HepG2 (cell line): ENCODE data around the gene HAX1. TPM values are rescaled to one million over a fixed set of nuclear protein-coding genes. Genes with fewer than 3 reads are reported as not detected.

Experiments
- GATAD1 ChIP-seq: IDR thresholded peaks from 2 replicates; pipeline ENCODE4 v1.6.1; 2016; ENCODE audit warnings: missing genetic modification reagents, missing compliant biosample characterization
- GRHL1 ChIP-seq: sonication (generic); formaldehyde crosslinking; conservative IDR thresholded peaks from 2 replicates; pipeline ENCODE4 v1.8.0; 2022; ENCODE audit warnings: missing genetic modification reagents
- HDAC2 ChIP-seq: sonication (generic); formaldehyde crosslinking; IDR thresholded peaks from 2 replicates; pipeline ENCODE4 v1.4.0; 2020; ENCODE audit warnings: missing genetic modification reagents
- HOXA5 ChIP-seq: sonication (generic); formaldehyde crosslinking; IDR thresholded peaks from 2 replicates; pipeline ENCODE4 v1.4.0; 2020; ENCODE audit warnings: missing genetic modification reagents
- SKI ChIP-seq: fragments of 450-650 bp; IDR thresholded peaks from one replicate; pipeline ENCODE4 v1.6.1; 2018; ENCODE audit warnings: mild to moderate bottlenecking; ENCODE audit not compliant: partially characterized antibody
- SMC3 ChIP-seq: IDR thresholded peaks from 2 replicates; pipeline ENCODE4 v1.6.1; 2011; ENCODE audit warnings: low read length, improper control_type of control experiment
- STAT6 ChIP-seq: sonication (generic); formaldehyde crosslinking; IDR thresholded peaks from 2 replicates; pipeline ENCODE4 v1.4.0; 2020; ENCODE audit warnings: missing genetic modification reagents, mild to moderate bottlenecking, borderline replicate concordance
- WIZ ChIP-seq: sonication (generic); formaldehyde crosslinking; IDR thresholded peaks from 2 replicates; pipeline ENCODE4 v1.5.1; 2020; ENCODE audit warnings: mild to moderate bottlenecking, missing genetic modification reagents
- ZHX2 ChIP-seq, 2 experiments: sonication (generic) in 1 of 2; formaldehyde crosslinking in 1 of 2; IDR thresholded peaks; 2 replicates each; pipeline versions ENCODE4 v1.6.1 to v1.9.0; 2014 to 2022; ENCODE audit warnings: antibody characterized with exemption in 1 of 2, borderline replicate concordance in 1 of 2, inconsistent platforms in 1 of 2, low read depth in 1 of 2, missing genetic modification reagents in 1 of 2
- ZNF891 ChIP-seq: sonication (generic); formaldehyde crosslinking; IDR thresholded peaks from 2 replicates; pipeline ENCODE4 v1.5.0; 2020; ENCODE audit warnings: mild to moderate bottlenecking, missing genetic modification reagents
- ZUFSP ChIP-seq: sonication (generic); formaldehyde crosslinking; IDR thresholded peaks from 2 replicates; pipeline ENCODE4 v1.9.0; 2021; ENCODE audit warnings: missing genetic modification reagents, mild to moderate bottlenecking, borderline replicate concordance
- ZXDC ChIP-seq: sonication (generic); formaldehyde crosslinking; IDR thresholded peaks from 2 replicates; pipeline ENCODE4 v1.5.0; 2020; ENCODE audit warnings: mild to moderate bottlenecking, missing genetic modification reagents
- polyA plus RNA-seq, 8 experiments: library from polyadenylated mRNA; depleted of rRNA in 3 of 8; stranded (reverse) in 7 of 8; unstranded in 1 of 8; fragments of >200 nt; fragmentation: Illumina TruSeq in 4 of 8; extraction: Trizol in 4 of 8; gene quantifications; 2 replicates each; pipeline versions ENCODE4 v1.2.1 to v1.2.3, GENCODE V29; 2011 to 2016; ENCODE audit warnings: low read depth in 4 of 8, missing spikeins in 1 of 8, mixed read lengths in 1 of 8; ENCODE audit not compliant: insufficient read depth in 1 of 8
- total RNA-seq, 5 experiments: library from RNA; depleted of rRNA; stranded (reverse); fragments of >200 nt; fragmentation: Illumina TruSeq; extraction: Trizol; gene quantifications; 2 replicates each; pipeline ENCODE4 v1.2.3, GENCODE V29; 2016; ENCODE audit warnings: low read depth in 1 of 5

HAX1 gene
- total and polyA plus RNA-seq, 2 of the 13 experiments (the other 11 are each of a cell fraction or from before 2014, with no cell fraction given) = 89.2 to 128 TPM

- TF ChIP-seq ZUFSP (CRISPR knock-in tag) (no peak), SMC3 (peak; percentile 60), SKI (no peak), GATAD1 (peak; percentile 50; the same call in 1 of the 2 replicates), HDAC2 (CRISPR knock-in tag) (peak; percentile 27; the same call in 1 of the 2 replicates), STAT6 (no peak), GRHL1 (CRISPR knock-in tag) (no peak), ZXDC (CRISPR knock-in tag) (no peak), HOXA5 (CRISPR knock-in tag) (no peak), ZHX2 (IDR thresholded peaks at IDR 0.05; ENCODE audit: low read depth) (no peak), ZHX2 (CRISPR knock-in tag; IDR thresholded peaks at IDR 0.05; ENCODE audit: borderline replicate concordance) (no peak), ZNF891 (no peak), WIZ (CRISPR knock-in tag) (0 out of 2 replicates have a peak, but pooled peaks have one; percentile 26)
Measured at GRCh38 chr1:154324669-154325582, 52.5 kb downstream of the HAX1 start, which contains the start of gene ATP8B2 (continued).
